ENCODE results near the gene FYB1.
"Not testable (repeated sequence)": the region's sequence is repeated elsewhere in the genome, so short reads cannot be mapped to it uniquely, and the experiment has no call there.

FYB1 gene

DNA sequence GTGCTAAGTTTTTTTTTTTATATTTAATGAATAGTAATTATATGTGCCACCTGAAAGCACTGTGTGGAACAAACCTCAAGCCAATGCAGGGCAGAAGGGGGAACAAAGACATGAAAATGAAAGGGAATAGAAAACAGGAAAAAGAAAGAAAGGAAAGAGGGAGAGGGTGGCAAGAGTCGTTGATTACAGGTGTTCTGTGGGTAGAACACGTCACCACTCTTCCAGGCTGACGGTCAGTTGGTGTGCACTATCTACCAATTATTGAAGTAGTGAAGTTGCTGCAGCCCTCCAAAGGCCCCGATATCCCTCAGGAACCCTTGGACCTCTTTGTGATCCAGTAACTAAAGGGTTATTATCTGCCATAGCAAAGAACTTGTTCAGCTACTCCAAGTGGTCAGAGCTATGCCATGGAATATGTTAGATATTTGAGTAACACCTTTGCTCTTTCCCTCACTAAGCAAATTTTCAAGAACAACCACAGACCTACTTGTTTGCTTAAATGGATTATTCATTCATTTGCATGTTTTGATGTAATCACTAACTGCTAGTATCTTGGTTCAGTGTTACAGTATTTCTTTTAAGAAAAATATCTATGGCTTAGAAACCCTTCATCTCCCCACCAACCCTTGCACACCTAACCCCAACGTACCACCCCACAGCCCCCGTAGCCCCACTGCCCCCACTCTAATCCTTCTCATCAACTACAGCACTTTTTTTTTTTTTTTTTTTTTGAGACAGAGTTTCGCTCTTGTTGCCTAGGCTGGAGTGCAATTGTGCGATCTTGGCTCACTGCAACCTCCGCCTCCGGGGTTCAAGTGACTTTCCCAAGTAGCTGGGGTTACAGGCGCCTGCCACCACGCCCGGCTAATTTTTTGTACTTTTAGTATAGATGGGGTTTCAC lies 31.3 kb downstream of the FYB1 start:
- no peak for DNase-seq (ENCODE audit: low spot score)

DNA sequence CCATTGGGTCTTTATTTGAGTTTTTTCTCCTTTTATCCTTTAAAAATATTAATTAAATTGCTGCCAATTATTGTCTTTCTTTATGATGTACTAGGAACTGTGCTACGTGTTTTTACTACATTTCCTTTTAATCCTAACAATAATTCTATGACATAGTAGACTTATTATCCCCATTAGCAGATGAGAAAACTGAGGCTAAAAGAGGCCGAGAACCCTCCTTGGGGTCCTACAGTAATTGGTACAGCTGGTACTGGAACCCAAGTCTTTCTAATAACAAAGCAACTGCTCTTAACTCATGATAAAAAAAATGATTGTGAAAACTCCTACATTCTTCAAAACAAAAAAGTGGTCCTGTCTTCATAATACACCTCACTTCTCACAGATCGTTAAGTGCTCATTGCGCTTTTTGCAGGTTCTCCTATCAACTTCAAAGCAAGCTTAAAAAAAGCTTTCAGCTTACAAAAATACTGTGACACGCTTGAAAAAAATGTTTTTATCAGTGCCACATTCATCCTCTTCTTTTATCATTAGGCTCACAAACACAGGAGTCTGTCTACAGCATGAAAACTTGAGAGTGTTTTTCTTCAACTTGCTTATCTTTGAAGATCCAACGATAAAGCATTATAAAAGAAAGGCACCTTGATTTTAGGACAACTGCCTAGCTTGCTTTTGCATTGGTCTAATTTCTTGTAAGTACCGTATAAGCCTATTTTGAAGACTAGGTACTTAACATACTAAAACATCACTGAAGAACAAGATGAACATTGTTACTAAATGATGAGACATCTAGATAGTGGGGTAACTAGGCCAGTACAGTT lies 32.4 kb downstream of the FYB1 start:
- DNase-seq (ENCODE audit: low spot score), result peak; percentile 63

DNA sequence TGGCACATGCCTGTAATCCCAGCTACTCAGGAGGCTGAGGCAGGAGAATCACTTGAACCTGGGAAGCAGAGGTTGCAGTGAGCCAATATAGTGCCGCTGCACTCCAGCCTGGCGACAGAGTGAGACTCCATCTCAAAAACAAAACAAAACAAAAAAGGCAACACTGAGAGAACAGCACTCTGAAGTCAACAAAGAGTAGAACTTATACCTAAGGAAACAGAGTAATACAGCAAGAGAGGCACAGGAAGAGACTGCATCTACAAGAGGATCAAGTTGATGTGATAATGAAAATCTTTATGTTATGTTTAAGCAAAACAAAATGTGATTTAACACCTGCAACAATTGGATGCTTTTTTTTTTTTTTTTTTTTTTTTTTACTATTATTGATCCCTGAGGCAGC lies 33.1 kb downstream of the FYB1 start:
- DNase-seq (ENCODE audit: low spot score), result no peak

DNA sequence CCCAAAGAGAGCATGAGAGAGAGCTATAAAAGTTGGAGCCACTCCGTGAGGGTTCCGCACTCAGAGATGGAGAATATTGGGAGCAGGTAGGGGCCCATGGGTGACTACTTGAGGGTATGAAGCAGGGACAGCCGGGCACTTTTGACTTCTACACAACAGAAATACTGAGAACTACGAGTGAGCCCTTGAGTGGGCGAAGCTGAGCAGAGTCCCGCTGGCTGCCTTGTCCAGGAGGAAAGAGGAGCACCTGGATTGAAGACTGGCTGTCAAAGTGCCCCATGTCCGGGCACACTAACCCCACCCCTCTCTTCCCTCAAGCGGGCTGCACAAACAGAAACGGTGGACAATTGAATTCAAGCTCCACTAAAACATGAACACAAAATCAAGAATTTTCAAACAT lies 33.6 kb downstream of the FYB1 start:
- no peak for DNase-seq (ENCODE audit: low spot score)

DNA sequence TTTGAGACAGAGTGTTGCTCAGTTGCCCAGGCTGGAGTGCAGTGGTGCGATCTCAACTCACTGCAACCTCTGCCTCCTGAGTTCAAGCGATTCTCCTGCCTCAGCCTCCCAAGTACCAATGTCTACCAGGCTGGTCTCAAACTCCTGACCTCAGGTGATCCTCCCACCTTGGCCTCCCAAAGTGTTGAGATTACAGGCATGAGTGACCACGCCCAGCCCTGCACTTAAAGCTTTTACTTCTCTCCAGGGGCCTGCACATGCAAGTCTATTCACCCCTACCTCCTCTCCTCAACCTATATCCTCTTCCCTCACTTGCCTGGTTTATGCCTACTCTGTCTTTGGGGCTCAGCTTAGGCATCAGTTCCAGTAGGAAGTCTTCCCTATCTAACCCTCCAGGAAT lies 39.8 kb downstream of the FYB1 start:
- DNase-seq (ENCODE audit: low spot score), result not testable (repeated sequence)

DNA sequence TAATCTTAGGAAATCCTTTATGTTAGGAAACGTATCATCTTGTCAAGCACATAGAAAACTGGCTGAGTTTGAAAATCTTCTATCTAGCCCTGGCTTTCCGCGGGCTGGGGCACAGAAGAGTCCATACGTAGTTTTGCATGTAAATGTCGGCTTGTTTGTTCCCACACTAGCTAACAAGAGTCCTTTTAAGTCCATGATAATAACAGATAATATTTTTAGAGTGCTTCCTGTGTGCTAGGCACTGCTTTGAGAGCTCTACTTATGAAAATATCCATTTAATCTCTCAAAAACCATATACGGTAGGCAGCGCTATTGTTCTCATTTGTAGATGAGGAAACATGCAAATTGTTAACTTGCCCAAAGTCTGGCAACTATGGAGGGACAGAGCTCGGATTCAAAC lies 40.5 kb downstream of the FYB1 start:
- peak; percentile 56 for DNase-seq (ENCODE audit: low spot score)

DNA sequence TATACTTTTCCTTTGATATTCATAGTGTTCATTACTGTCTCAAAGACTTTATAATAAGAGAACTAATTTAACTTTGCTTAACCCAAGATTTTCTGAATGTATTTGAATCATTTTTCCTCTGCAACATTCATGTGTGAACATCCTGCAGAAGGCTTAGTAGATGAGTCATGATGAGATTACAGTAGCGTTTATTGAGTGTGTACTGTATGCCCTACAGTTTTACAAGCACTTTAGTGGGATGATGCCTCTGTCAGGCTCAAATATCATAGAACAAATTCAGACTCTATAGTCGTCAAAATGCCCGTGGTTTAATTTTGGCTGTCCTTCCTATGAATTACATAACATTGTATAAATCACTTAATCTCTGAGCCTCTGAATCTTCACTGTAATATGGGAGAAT lies 41.2 kb downstream of the FYB1 start:
- DNase-seq (ENCODE audit: low spot score), result no peak

DNA sequence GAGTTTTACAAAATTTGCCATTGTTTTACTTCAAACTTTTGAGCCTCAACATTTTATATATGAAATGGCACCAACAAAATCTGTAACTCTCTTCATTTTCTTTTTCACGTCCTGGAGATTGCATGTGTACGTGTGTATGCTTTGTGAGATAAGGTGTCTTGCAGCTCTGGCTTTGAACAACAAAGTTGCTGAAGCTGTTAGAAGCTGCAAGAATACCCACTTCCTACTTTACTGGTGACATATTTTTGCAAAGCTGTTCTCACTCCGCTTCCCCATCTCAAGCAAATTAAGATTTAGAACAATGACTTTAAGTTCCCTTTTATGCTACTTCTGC lies 41.8 kb downstream of the FYB1 start:
- peak; percentile 78 for DNase-seq (ENCODE audit: low spot score)

DNA sequence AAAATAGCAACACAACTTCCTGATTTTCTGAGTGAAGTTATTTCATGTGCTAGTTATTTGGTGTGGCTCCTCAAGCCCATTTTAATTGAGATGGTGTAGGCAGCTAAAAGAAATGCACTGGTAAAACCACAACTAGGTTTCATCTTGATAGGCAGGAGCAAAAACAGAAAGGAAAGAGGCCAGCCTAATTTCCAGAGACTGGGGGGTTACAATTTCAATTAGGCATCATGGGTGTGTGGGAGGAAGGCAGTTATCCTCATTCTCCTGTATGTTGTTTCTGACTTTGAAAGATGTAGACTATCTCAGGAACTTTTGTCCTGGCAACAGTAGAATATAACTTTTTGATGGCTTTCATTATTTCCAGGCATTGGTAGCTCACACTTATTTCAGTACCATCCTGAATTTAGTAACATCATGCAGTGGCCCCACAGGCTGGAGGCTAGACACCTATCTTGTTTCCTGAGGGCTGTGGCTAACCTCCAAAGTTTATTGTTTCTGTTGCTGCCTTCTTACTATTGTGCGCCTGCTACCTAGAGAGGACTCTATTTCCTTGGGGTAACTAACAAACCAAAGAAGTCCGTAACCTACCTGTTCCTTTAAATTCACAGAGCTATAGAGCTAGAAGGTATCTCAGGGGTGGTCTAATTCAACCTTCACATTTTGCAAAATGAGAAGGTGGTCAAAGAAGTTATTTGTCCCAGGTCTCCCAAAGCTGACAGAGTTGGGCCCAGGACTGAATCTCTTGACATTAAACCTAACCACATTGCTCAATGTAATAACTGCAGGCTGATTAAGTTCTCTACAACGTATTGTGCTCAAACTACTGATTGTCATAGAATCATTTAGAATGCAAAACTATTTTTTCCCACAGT lies 42.4 kb downstream of the FYB1 start:
- DNase-seq (ENCODE audit: low spot score), result peak; percentile 67

DNA sequence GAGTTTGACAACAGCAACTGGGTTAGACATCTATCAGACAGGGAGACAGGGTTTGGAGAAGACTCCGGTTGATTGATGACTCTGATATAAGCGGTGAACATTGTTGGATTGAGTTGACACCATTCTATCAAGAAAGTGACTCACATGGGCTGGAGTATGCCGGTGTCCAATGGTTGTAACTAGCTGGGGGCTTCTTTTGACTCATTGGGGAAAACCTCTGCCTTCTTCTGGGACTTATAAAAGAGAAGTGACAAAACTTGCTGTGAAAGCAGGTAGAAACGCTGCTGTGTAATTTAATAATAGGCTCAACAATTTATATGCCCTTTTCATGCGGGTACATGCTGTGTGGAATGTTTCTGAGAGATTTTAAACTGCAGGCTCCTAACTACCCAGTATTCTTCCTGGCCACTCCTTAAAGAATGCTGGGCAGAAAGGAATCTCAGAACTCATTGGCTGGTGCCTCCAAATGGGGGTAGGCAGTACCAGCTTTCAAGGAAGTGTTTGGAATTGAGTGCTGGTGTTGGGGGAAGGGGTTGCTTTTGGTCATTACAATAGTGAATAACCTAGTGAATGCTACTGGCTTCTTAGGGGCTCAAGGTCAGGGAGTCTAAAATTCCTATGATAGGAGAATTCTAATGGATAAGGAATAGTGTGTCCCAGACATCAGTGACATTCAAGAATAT lies 43.9 kb downstream of the FYB1 start:
- no peak for DNase-seq (ENCODE audit: low spot score)

DNA sequence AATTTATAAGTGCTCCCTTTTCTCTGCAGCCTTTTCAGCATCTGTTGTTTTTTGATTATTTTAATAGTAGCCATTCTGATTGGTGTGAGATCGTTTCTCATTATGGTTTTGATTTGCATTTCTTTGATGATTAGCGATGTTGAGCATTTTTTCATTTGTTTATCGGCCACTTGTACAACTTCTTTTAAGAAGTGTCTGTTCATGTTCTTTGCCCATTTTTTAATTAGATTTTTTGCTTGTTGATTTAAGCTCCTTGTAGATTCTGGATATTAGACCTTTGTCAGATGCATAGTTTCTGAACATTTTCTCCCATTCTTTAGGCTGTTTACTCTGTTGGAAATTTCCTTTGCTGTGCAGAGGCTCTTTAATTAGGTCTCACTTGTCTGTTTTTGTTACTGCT lies 46.3 kb downstream of the FYB1 start:
- no peak for DNase-seq (ENCODE audit: low spot score)

DNA sequence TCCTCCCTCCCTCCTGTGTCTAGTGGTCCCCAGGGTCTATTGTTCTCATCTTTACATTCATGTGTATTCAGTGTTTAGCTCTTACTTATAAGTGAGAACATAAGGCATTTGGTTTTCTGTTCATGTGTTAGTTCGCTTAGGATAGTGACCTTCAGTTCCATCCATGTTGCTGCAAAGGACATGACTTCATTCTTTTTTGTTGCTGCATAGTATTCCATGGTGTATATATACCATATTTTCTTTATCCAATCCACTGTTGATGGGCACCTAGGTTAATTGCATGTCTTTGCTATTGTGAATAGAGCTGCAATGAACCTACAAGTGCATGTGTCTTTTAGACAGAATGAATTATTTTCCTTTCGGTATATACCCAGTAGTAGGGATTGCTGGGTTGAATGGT lies 46.8 kb downstream of the FYB1 start:
- no peak for DNase-seq (ENCODE audit: low spot score)

DNA sequence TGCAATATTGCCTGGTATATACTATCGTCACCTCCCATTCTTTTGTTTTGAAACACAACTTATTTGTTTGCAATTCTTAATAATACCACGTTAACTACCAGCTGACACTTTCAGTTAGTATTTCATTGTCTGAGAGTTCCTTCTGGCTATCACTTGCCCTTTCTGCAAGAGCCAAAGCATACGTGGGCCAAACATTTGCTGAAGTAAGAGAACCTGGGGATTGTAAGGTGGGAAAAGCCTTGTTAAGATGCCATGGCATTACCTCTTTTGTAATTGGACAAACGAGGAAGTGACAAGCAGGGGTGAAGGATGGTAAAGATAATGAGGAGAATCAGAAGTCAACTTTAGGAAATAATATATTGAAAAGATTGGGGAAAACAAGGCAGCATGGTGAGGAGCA lies 47.7 kb downstream of the FYB1 start:
- no peak for DNase-seq (ENCODE audit: low spot score)

DNA sequence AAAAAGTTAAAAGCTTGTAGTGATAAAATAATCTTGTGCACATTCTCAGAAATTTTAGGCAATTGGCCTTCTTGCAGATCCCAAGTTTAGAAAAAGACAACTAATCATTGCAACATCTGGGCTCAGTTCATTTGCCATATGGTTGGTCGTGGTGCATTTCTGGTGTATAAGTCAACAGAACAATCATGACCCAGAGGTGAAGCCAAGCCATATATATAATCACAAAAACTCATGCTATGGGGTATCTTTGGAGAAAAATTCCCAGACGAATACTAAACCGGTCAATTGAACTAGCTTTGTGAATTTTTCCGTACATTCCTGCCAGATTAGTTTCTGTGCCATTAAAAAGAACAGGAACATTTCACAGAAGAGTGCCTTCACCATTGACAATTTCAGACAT lies 50.3 kb downstream of the FYB1 start:
- DNase-seq (ENCODE audit: low spot score), result no peak

DNA sequence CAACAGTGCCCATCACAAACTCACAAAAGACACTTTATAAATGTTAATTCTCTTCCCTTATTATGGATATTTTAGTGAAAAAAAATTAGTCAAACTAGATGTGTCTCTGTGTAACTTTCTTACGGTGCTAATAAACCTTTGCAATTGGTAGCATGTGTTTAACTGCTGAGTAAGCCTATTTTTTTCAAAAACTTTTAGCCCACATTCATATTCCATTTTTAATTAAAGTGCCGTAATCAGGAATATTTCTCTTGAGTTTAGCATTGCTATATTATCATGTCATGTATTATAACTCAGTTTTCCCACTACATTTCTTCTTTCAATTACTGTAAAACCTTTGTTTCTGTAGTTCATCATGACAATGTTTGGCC lies 51.4 kb downstream of the FYB1 start:
- DNase-seq (ENCODE audit: low spot score), result no peak

DNA sequence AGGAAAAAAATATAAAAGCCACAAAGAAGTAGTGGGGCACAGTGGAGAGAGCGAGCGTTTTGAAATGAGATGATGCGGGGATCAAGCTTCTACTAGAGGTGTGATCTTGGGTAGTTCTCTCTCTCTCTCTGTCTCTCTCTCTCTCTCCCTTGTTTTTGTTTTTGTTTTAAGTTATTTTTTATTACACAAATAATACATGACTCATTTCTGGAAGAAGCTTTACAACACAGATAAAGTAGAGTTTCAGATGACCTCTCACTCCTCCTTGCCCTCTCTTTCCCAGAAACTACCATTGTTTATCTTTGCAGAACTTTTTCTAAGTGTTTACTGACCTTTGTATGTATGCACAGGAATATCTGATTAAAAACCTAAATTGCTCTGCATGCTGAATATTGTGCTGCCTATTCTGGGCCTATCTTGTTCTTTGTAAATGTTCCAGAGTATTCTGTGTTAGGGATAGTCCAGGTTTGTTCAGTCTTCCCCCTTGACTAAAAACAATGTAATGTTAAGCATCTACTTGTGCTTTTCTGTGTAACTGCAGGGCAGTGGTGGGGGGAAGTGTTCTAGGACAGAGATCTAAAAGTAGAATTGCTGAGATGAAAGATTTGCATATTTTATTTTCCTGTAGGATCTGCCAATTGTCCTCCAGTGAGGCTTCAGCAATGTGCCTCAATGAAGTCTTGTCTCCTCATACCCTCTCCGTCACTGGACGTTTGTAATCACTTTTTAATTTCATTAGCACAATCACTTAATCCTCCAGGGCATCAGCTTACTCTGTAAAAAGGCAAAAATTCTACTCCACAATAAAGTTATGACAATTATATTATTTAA lies 52.0 kb downstream of the FYB1 start:
- DNase-seq (ENCODE audit: low spot score), result no peak

DNA sequence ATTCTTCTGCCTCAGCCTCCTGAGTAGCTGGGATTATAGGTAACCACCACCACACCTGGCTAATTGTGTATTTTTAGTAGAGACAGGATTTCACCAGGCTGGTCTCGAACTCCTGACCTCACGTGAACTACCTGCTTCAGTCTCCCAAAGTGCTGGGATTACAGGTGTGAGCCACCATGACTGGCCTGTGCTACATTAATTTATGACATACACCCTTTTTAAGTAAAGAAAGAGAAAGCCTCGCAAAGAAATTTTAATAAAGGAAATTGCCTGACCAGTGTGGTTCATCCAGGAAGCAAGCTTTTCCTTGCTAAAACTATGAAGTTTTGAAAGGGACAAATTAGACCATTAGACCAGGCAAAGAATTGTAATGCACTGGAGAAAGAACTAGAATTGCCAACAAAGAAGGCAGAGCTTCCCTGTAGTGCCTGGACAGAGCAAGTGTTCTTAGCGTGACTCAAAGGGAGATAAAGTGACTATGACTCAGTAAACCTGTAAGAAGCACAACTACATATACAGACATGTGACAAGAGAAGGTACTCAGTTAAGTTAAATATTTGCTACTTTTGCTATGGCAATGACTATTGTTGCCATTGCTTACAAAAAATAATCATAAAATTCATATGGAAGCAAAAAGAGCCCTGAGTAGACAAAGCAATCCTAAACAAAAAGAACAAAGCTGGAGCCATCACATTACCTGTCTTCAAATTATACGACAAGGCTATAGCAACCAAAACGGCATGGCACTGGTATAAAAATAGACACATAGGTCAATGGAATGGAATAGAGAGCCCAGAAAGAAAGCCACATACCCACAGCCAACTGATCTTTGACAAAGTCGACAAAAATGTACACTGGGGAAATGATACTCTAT lies 54.6 kb downstream of the FYB1 start:
- DNase-seq (ENCODE audit: low spot score), result peak; percentile 40

DNA sequence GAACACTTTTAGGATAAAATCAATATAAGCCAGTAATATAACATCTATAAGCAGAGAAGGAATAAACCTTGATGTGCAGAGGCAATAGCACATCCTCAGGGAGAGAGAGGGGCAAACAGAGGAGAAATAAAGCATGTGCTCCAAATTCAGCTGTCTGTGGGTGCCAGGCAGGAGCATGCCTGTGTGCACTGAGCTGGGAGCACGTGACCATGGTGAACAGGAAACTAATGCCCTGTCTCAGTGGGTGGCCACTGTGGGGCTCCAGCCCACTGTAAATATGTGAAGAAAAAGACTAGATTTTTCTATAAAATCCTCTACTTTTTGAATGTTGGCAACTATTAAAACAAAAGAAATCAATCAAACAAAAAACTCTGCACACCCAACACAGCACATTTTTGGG lies 55.3 kb downstream of the FYB1 start:
- peak; percentile 54 for DNase-seq (ENCODE audit: low spot score)

DNA sequence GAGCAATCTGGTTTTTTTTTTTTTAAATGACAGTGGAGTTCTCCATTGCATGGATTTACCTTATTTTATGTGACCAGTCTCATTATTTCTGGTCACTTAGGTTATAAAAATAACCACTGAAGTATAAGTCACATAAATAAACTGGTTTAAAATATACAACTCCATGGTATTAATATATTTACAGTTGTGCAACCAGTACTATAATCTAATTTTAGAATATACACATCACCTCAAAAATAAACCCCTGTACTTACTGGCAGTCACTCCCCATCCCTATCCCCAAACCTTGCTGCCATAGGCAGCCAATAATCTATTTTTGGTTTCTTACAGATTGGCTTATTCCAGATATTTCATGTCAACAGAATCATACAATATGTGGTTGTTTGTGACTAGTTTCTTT lies 57.8 kb downstream of the FYB1 start:
- DNase-seq (ENCODE audit: low spot score), result no peak

DNA sequence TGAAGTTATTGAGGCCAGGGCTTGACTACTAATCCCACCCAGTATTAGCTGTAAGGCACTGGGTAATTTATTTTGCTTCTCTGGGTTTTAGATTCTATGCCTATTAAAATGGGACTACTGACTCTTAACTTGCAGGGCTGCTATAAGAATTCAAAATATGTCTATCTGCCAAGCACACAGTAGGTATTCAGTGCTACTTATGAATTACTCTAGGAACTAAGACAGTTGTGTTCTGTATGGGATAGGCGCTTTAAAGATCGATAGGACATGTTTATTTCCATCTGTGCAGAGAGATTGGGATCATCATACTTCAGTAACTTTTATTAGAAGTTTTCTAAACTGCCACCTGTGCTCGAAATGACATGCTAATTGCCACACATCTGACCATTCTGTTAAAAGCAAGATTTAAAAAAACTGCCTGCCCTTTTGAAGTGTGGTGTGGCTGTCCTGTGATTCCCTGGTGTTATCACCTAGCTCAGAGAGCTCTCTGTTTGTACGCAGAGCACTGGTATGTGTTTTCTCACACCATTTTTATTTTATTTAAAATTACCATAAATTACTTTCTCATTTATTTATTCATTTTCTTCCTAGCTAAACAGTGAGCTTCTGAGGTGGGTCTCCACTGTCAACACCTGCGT lies 58.7 kb downstream of the FYB1 start:
- no peak for DNase-seq (ENCODE audit: low spot score)

Data from CD4-positive, alpha-beta T cell treated with Interleukin-6 at 100 ng/mL for 8 hours (primary cell).